ENCODE measurements around the gene RSPO3. TPM values are rescaled to one million over a fixed set of nuclear protein-coding genes. Genes with fewer than 3 reads are reported as not detected.

Gene RSPO3
- polyA plus RNA-seq, 1 of the 3 experiments (the other 2 are of a cell fraction), result not detected

DNA sequence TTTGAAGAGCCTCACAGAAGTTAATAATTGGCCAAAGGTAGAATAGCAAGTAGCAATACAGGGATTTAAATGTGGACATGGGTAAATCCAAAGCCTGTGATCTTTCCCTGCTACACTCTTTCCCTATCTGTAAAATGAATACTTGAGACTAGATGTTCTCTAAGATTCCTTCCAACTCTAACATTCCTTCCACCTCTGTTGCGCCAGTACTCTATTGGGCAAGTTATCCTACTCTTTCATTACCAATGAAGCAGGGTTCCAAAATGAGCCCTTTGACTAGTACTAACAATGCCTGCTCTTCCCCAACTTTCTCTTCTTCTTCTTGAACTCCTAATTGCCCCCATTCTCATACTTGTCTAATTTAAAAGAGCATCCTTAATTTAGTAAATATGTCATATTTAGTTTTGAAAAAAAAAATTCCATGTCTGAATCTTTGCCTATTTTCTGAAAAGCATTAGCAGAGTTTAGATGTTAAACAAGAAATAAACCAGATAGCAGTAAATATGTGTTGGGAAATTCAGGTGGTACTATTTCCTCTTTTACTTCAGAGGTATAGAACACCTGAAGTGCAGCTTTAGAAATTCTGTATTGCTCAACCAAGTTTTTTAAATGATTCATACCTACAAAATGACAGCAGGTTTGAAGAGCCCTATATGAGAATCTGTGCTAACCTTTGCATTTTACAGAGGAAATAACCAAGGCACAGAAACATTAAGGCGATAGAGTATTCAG lies 35.1 kb upstream of the RSPO3 start:
- Histone ChIP-seq H3K4me2 (no peak overlapping the region), H3K27me3 (ENCODE audit: insufficient read depth) (0 out of 2 replicates have a peak, but pooled peaks cover 5% of the 10 kb centered on the region), H3K9ac (no peak overlapping the region), H3K4me3 (ENCODE audit: low read depth in 2 of 2, low read length in 1 of 2) (no peak overlapping the region), H3K27ac (ENCODE audit: low read depth in 2 of 2, low read length in 1 of 2) (no peak overlapping the region), H3K79me2 (ENCODE audit: insufficient read depth) (no peaks in the 10 kb centered on the region), H3K9me3 (no peaks in the 10 kb centered on the region), H3F3A (replicated peaks; ENCODE audit: insufficient read depth) (no peaks in the 10 kb centered on the region), H3K36me3 (replicated peaks in 1 of 2; ENCODE audit: control insufficient read depth in 1 of 2, insufficient read depth in 2 of 2, low read length in 1 of 2) (no peaks in the 10 kb centered on the region), H4K20me1 (ENCODE audit: insufficient read depth) (no peaks in the 10 kb centered on the region), H3K4me1 (ENCODE audit: control insufficient read depth in 1 of 2, insufficient read depth in 2 of 2, low read depth in 1 of 2, low read length in 1 of 2) (no peaks in the 10 kb centered on the region), H3K9me2 (no peaks in the 10 kb centered on the region), H2AFZ (ENCODE audit: low read depth) (no peak overlapping the region)
- no peak for DNase-seq
- POLR2A ChIA-PET, result no interaction called here
- CTCF ChIA-PET, result no interaction called here
- TF ChIP-seq MXI1 (IDR thresholded peaks at IDR 0.05; ENCODE audit: low read depth, low read length), result no peak
- no peak for TF ChIP-seq RFX5 (IDR thresholded peaks at IDR 0.05; ENCODE audit: low read length)
- TF ChIP-seq RAD21 (IDR thresholded peaks at IDR 0.05; ENCODE audit: low read length), result no peak
- no peak for TF ChIP-seq JUND (IDR thresholded peaks at IDR 0.05)
- TF ChIP-seq RCOR1 (IDR thresholded peaks at IDR 0.05; ENCODE audit: low read length), result no peak
- TF ChIP-seq, protein P1, sequence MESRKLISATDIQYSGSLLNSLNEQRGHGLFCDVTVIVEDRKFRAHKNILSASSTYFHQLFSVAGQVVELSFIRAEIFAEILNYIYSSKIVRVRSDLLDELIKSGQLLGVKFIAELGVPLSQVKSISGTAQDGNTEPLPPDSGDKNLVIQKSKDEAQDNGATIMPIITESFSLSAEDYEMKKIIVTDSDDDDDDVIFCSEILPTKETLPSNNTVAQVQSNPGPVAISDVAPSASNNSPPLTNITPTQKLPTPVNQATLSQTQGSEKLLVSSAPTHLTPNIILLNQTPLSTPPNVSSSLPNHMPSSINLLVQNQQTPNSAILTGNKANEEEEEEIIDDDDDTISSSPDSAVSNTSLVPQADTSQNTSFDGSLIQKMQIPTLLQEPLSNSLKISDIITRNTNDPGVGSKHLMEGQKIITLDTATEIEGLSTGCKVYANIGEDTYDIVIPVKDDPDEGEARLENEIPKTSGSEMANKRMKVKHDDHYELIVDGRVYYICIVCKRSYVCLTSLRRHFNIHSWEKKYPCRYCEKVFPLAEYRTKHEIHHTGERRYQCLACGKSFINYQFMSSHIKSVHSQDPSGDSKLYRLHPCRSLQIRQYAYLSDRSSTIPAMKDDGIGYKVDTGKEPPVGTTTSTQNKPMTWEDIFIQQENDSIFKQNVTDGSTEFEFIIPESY (IDR thresholded peaks at IDR 0.05; ENCODE audit: borderline replicate concordance, low read depth), result no peak
- TF ChIP-seq SIN3A (IDR thresholded peaks at IDR 0.05; ENCODE audit: borderline replicate concordance, low read depth, low read length), result no peak
- whole genome bisulfite sequencing (ENCODE audit: low lambda C conversion rate), result 10% methylated on average over 2 of the region's 2 CpGs

DNA sequence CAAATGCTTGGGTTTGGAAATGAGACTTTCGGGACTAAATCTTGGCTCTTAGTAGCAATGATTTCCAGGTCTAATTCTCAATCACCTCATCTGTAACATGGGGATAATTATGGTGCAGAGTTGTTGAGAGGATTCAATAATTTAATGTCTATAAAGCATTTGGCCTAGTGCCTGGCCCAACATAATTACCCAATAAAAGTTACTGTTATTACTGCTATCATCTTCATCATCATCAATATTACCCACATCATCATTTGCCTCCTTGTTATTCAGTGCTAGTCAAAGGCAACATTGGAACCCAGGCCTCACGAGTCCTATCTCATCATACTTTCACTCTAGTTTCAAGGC lies 34.5 kb upstream of the RSPO3 start:
- Histone ChIP-seq H3K9ac (no peak overlapping the region), H3K4me3 (ENCODE audit: low read depth in 2 of 2, low read length in 1 of 2) (no peak overlapping the region), H3K36me3 (replicated peaks in 1 of 2; ENCODE audit: control insufficient read depth in 1 of 2, insufficient read depth in 2 of 2, low read length in 1 of 2) (no peaks in the 10 kb centered on the region), H4K20me1 (ENCODE audit: insufficient read depth) (no peaks in the 10 kb centered on the region), H3K4me2 (no peak overlapping the region), H3K9me3 (no peaks in the 10 kb centered on the region), H3K79me2 (ENCODE audit: insufficient read depth) (no peaks in the 10 kb centered on the region), H3K4me1 (ENCODE audit: control insufficient read depth in 1 of 2, insufficient read depth in 2 of 2, low read depth in 1 of 2, low read length in 1 of 2) (no peaks in the 10 kb centered on the region), H3K27me3 (ENCODE audit: insufficient read depth) (0 out of 2 replicates have a peak, but pooled peaks cover 3% of the 10 kb centered on the region), H3K9me2 (no peaks in the 10 kb centered on the region), H2AFZ (ENCODE audit: low read depth) (no peak overlapping the region), H3F3A (replicated peaks; ENCODE audit: insufficient read depth) (no peaks in the 10 kb centered on the region), H3K27ac (ENCODE audit: low read depth in 2 of 2, low read length in 1 of 2) (no peak overlapping the region)
- no peak for DNase-seq
- POLR2A ChIA-PET, result no interaction called here
- 12% methylated on average over 2 of the region's 2 CpGs for WGBS (ENCODE audit: low lambda C conversion rate)
- TF ChIP-seq SIN3A (IDR thresholded peaks at IDR 0.05; ENCODE audit: borderline replicate concordance, low read depth, low read length) (no peak), FOXJ3 (CRISPR knock-in tag; IDR thresholded peaks at IDR 0.05) (no peak), TEAD4 (IDR thresholded peaks at IDR 0.05; ENCODE audit: borderline replicate concordance, insufficient read depth) (no peak), RAD21 (IDR thresholded peaks at IDR 0.05; ENCODE audit: low read length) (no peak), NRF1 (IDR thresholded peaks at IDR 0.05; ENCODE audit: low read depth, low read length) (no peak), FOSL2 (IDR thresholded peaks at IDR 0.05; ENCODE audit: borderline replicate concordance, low read depth) (no peak), RXRA (IDR thresholded peaks at IDR 0.05; ENCODE audit: borderline replicate concordance, low read depth) (no peak), MEF2A (IDR thresholded peaks at IDR 0.05; ENCODE audit: borderline replicate concordance, low read depth) (no peak), YY1 (IDR thresholded peaks at IDR 0.05; ENCODE audit: low read depth) (no peak)
- TF ChIP-seq, protein P2, sequence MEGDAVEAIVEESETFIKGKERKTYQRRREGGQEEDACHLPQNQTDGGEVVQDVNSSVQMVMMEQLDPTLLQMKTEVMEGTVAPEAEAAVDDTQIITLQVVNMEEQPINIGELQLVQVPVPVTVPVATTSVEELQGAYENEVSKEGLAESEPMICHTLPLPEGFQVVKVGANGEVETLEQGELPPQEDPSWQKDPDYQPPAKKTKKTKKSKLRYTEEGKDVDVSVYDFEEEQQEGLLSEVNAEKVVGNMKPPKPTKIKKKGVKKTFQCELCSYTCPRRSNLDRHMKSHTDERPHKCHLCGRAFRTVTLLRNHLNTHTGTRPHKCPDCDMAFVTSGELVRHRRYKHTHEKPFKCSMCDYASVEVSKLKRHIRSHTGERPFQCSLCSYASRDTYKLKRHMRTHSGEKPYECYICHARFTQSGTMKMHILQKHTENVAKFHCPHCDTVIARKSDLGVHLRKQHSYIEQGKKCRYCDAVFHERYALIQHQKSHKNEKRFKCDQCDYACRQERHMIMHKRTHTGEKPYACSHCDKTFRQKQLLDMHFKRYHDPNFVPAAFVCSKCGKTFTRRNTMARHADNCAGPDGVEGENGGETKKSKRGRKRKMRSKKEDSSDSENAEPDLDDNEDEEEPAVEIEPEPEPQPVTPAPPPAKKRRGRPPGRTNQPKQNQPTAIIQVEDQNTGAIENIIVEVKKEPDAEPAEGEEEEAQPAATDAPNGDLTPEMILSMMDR (IDR thresholded peaks at IDR 0.05), result no peak
- TF ChIP-seq, protein P3, sequence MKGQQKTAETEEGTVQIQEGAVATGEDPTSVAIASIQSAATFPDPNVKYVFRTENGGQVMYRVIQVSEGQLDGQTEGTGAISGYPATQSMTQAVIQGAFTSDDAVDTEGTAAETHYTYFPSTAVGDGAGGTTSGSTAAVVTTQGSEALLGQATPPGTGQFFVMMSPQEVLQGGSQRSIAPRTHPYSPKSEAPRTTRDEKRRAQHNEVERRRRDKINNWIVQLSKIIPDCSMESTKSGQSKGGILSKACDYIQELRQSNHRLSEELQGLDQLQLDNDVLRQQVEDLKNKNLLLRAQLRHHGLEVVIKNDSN (IDR thresholded peaks at IDR 0.05; ENCODE audit: borderline replicate concordance, low read depth), result no peak
- CTCF ChIA-PET, result interaction anchor here (1.4 kb wide), 1 partner anchor 279 kb away, joined by 3 read pairs; no protein-coding TSS in a partner anchor
